PC-9 (cell line): Measurements from ENCODE around the gene TSPEAR. TPM values are rescaled to one million over a fixed set of nuclear protein-coding genes. Genes with fewer than 3 reads are reported as not detected.

Source experiments
- BruUV-seq: library from RNA; stranded (reverse); fragments of 400-500 nt; replicated peaks from 2 replicates; lab custom pipeline; 2021; lab: Mats Ljungman, UMichigan
- CTCF ChIA-PET: fragments of 300-600 bp; sonication (Branson Sonifier 250); formaldehyde crosslinking; loops from one replicate; lab custom pipeline; 2022; ENCODE audit warnings: antibody characterized with exemption; lab: Charles Lee
- POLR2A ChIA-PET: fragments of 300-600 bp; sonication (Branson Sonifier 250); formaldehyde crosslinking; loops from one replicate; lab custom pipeline; 2022; ENCODE audit warnings: antibody characterized with exemption; ENCODE audit not compliant: unreplicated experiment; lab: Charles Lee
- DNase-seq, 2 experiments: peaks; one replicate each; pipeline versions ENCODE4 v3.0.0 to v3.0.0-alpha.2; 2015 to 2022; ENCODE audit warnings: mixed read lengths in 1 of 2
- H2AFZ ChIP-seq: fragments of 200-600 bp; sonication (generic); 2 replicates; pipeline ENCODE4 v1.8.1; 2017; ENCODE audit warnings: antibody characterized with exemption
- H3F3A ChIP-seq: fragments of 200-600 bp; sonication (generic); 2 replicates; pipeline ENCODE4 v1.8.1; 2017; ENCODE audit warnings: antibody characterized with exemption, mild to moderate bottlenecking, low read depth; ENCODE audit not compliant: insufficient read depth
- H3K27ac ChIP-seq: fragments of 200-600 bp; sonication (generic); 2 replicates; pipeline ENCODE4 v1.6.1; 2016; ENCODE audit warnings: mixed run types
- H3K27me3 ChIP-seq: fragments of 200-600 bp; sonication (generic); 2 replicates; pipeline ENCODE4 v1.6.1; 2016; ENCODE audit warnings: low read depth, mixed run types; ENCODE audit not compliant: insufficient read depth
- H3K36me3 ChIP-seq: fragments of 200-600 bp; sonication (generic); 2 replicates; pipeline ENCODE4 v1.6.1; 2016; ENCODE audit warnings: low read depth, mixed run types
- H3K4me1 ChIP-seq: fragments of 200-600 bp; sonication (generic); replicated peaks from 2 replicates; pipeline ENCODE4 v1.6.1; 2016; ENCODE audit warnings: mixed run types; ENCODE audit not compliant: insufficient read depth
- H3K4me2 ChIP-seq: fragments of 200-600 bp; sonication (generic); 2 replicates; pipeline ENCODE4 v1.6.1; 2017; ENCODE audit warnings: mixed run types
- H3K4me3 ChIP-seq: fragments of 200-600 bp; sonication (generic); 2 replicates; pipeline ENCODE4 v1.6.1; 2016; ENCODE audit warnings: mixed run types
- H3K79me2 ChIP-seq: fragments of 200-600 bp; sonication (generic); 2 replicates; pipeline ENCODE4 v1.6.1; 2017; ENCODE audit warnings: low read depth, mixed run types
- H3K9me2 ChIP-seq: fragments of 200-600 bp; sonication (generic); 2 replicates; pipeline ENCODE4 v1.8.1; 2017; ENCODE audit warnings: mild to moderate bottlenecking; ENCODE audit not compliant: insufficient read depth
- H3K9me3 ChIP-seq: fragments of 200-600 bp; sonication (generic); 2 replicates; pipeline ENCODE4 v1.8.1; 2016; ENCODE audit warnings: low read depth; ENCODE audit not compliant: insufficient read depth
- H4K20me1 ChIP-seq: fragments of 200-600 bp; sonication (generic); 2 replicates; pipeline ENCODE4 v1.8.1; 2017; ENCODE audit not compliant: insufficient read depth
- EZH2 ChIP-seq: fragments of 200-600 bp; sonication (generic); IDR thresholded peaks from 2 replicates; pipeline ENCODE4 v1.8.0; 2017; ENCODE audit warnings: antibody characterized with exemption, low read depth
- intact Hi-C: fragments of 100-400 bp; cut with micrococcal nuclease; formaldehyde crosslinking; loops from one replicate; pipeline ENCODE4 v1.10.0; 2022; ENCODE audit not compliant: unreplicated experiment
- total RNA-seq: library from RNA; stranded (reverse); gene quantifications from 2 replicates; pipeline ENCODE4 v1.2.3, GENCODE V29; 2021
- TF ChIP-seq, protein P1 (sequence below): fragments of 200-600 bp; sonication (generic); conservative IDR thresholded peaks from 2 replicates; pipeline ENCODE4 v1.6.1; 2017; ENCODE audit warnings: mixed run types, antibody characterized with exemption, mild to moderate bottlenecking, moderate library complexity

Gene TSPEAR
- total RNA-seq, 1 experiment from 2014 or later, result not detected

GRCh38 chr21:44681861-44682579 is 29.4 kb downstream of the TSPEAR start, which contains the start of gene KRTAP12-1:
Gene KRTAP12-1, minus strand, starts transcription at chr21:44682163. Its CDS starts 40 bp downstream, at chr21:44682123.
- no peak within 1 kb of the TSS for H3K4me3 ChIP-seq
- TF ChIP-seq, protein P1, sequence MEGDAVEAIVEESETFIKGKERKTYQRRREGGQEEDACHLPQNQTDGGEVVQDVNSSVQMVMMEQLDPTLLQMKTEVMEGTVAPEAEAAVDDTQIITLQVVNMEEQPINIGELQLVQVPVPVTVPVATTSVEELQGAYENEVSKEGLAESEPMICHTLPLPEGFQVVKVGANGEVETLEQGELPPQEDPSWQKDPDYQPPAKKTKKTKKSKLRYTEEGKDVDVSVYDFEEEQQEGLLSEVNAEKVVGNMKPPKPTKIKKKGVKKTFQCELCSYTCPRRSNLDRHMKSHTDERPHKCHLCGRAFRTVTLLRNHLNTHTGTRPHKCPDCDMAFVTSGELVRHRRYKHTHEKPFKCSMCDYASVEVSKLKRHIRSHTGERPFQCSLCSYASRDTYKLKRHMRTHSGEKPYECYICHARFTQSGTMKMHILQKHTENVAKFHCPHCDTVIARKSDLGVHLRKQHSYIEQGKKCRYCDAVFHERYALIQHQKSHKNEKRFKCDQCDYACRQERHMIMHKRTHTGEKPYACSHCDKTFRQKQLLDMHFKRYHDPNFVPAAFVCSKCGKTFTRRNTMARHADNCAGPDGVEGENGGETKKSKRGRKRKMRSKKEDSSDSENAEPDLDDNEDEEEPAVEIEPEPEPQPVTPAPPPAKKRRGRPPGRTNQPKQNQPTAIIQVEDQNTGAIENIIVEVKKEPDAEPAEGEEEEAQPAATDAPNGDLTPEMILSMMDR, result no peak
- no peak for TF ChIP-seq EZH2
- H3K79me2 ChIP-seq, result no peaks in the 10 kb centered on the region
- no peak for DNase-seq
- no peak within 1 kb of the TSS for H3K4me2 ChIP-seq
- H3K27me3 ChIP-seq, result peaks cover 87% of the 10 kb centered on the region
- no peaks in the 10 kb centered on the region for H3K9me2 ChIP-seq
- BruUV-seq, result no TSS peak
- H4K20me1 ChIP-seq, result no peaks in the 10 kb centered on the region
- H3K4me1 ChIP-seq, result no peaks in the 10 kb centered on the region
- no peaks in the 10 kb centered on the region for H3K9me3 ChIP-seq
- intact Hi-C loops, result no loop called here
- ChIA-PET CTCF (interaction anchor here (0.5 kb wide), 1 partner anchor 17 kb away, joined by 6 read pairs; no protein-coding TSS in a partner anchor), POLR2A (no interaction called here)
- no peak within 1 kb of the TSS for H2AFZ ChIP-seq
- H3K27ac ChIP-seq, result no peak within 1 kb of the TSS
- H3F3A ChIP-seq, result no peaks in the 10 kb centered on the region
- no peaks in the 10 kb centered on the region for H3K36me3 ChIP-seq

DNA sequence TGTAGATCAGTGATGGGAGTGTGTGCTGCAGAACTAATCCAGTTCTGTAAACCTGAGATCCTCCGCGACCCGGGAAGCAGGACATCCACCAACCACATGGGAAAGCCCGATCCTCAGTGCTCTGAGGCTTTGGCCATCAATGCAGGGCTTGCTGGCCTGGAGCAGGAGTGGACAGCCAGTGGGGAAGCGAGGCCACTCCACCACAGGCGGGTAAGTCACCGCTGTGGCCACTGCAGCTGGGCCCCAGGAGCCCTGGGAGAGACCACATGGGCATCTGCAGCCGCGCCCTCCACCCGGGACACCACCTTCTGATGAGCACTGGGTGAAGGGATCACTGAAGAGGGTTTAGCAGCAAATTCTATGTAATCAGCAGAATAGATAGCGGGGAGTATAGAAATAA is 30.2 kb downstream of the TSPEAR start:
- Histone ChIP-seq H3K4me2 (no peak overlapping the region), H3K9me2 (no peaks in the 10 kb centered on the region), H4K20me1 (no peaks in the 10 kb centered on the region), H3K27ac (no peak overlapping the region), H3K4me3 (no peak overlapping the region), H3K79me2 (no peaks in the 10 kb centered on the region), H2AFZ (no peak overlapping the region), H3K9me3 (no peaks in the 10 kb centered on the region), H3K4me1 (no peaks in the 10 kb centered on the region), H3F3A (no peaks in the 10 kb centered on the region), H3K36me3 (no peaks in the 10 kb centered on the region), H3K27me3 (peaks cover 89% of the 10 kb centered on the region)
- ChIA-PET POLR2A (no interaction called here), CTCF (no interaction called here)
- intact Hi-C loops, result no loop called here
- no peak for DNase-seq
- no TSS peak for BruUV-seq
- TF ChIP-seq, protein P1, result no peak
- no peak for TF ChIP-seq EZH2

GRCh38 chr21:44677881-44678280 is 33.5 kb downstream of the TSPEAR start:
- Histone ChIP-seq H2AFZ (no peak overlapping the region), H3K4me1 (no peaks in the 10 kb centered on the region), H3K36me3 (no peaks in the 10 kb centered on the region), H3F3A (no peaks in the 10 kb centered on the region), H3K27ac (no peak overlapping the region), H3K4me2 (no peak overlapping the region), H3K4me3 (no peak overlapping the region), H3K9me2 (no peaks in the 10 kb centered on the region), H4K20me1 (no peaks in the 10 kb centered on the region), H3K9me3 (no peaks in the 10 kb centered on the region), H3K79me2 (no peaks in the 10 kb centered on the region), H3K27me3 (peaks cover 72% of the 10 kb centered on the region)
- no TSS peak for BruUV-seq
- DNase-seq, result no peak
- ChIA-PET CTCF (no interaction called here), POLR2A (no interaction called here)
- intact Hi-C loops, result no loop called here
- TF ChIP-seq EZH2, result no peak
